GM23338 (cell line): ENCODE results near the gene USP48.

ENCODE experiments used
- CREB1 ChIP-seq: fragments of 250-450 bp; sonication (Bioruptor Pico); IDR thresholded peaks from 2 replicates; pipeline ENCODE4 v1.5.0; 2020; ENCODE audit warnings: low read depth, mild to moderate bottlenecking, moderate library complexity
- CTCF ChIP-seq, 2 experiments: fragments of 200-600 bp in 1 of 2; sonication (generic) in 1 of 2; conservative IDR thresholded peaks; 2 replicates each; pipeline versions ENCODE4 v1.5.1 to v1.6.1; 2016 to 2017; ENCODE audit warnings: antibody characterized with exemption in 2 of 2, low read depth in 2 of 2, mild to moderate bottlenecking in 2 of 2, moderate library complexity in 1 of 2
- ETS1 ChIP-seq: IDR thresholded peaks from 2 replicates; pipeline ENCODE4 v1.6.1; 2016; ENCODE audit warnings: antibody characterized with exemption
- EZH2 ChIP-seq: fragments of 200-600 bp; sonication (generic); IDR thresholded peaks from one replicate; pipeline ENCODE4 v1.8.0; 2017; ENCODE audit warnings: antibody characterized with exemption, mild to moderate bottlenecking, low read depth; ENCODE audit not compliant: unreplicated experiment
- EZH2phosphoT487 ChIP-seq: fragments of 200-600 bp; sonication (generic); IDR thresholded peaks from one replicate; pipeline ENCODE4 v1.8.1; 2018; ENCODE audit warnings: antibody characterized with exemption; ENCODE audit not compliant: unreplicated experiment
- JUNB ChIP-seq: IDR thresholded peaks from one replicate; pipeline ENCODE4 v1.6.1; 2016; ENCODE audit warnings: antibody characterized with exemption; ENCODE audit not compliant: unreplicated experiment
- POLR2AphosphoS5 ChIP-seq: IDR thresholded peaks from 2 replicates; pipeline ENCODE4 v1.6.1; 2016; ENCODE audit warnings: antibody characterized with exemption, low read depth
- REST ChIP-seq: IDR thresholded peaks from one replicate; pipeline ENCODE4 v1.6.1; 2018; ENCODE audit warnings: antibody characterized with exemption; ENCODE audit not compliant: unreplicated experiment
- STAT1 ChIP-seq: IDR thresholded peaks from one replicate; pipeline ENCODE4 v1.6.1; 2016; ENCODE audit warnings: antibody characterized with exemption; ENCODE audit not compliant: unreplicated experiment
- ZNF331 ChIP-seq: fragments of 250-450 bp; sonication (Bioruptor Pico); IDR thresholded peaks from 2 replicates; pipeline ENCODE4 v1.5.0; 2020; ENCODE audit warnings: low read depth, mild to moderate bottlenecking, moderate library complexity

- TF ChIP-seq POLR2AphosphoS5: peak; percentile 98
- TF ChIP-seq ETS1: peak; percentile 65; the same call in 1 of the 2 replicates
- TF ChIP-seq JUNB: no peak
- TF ChIP-seq CTCF (conservative IDR thresholded peaks at IDR 0.05; ENCODE audit: low read depth in 2 of 2): peak in 1 of 2 experiments; percentile 12; a peak in 1 of 4 replicates
- TF ChIP-seq EZH2: no peak
- peak; percentile 93 for TF ChIP-seq CREB1 (CRISPR knock-in tag)
- TF ChIP-seq EZH2phosphoT487: no peak
- no peak for TF ChIP-seq REST
- no peak for TF ChIP-seq STAT1
- no peak for TF ChIP-seq ZNF331
These were observed at the start of gene USP48 for GRCh38 chr1:21782868-21783678.
